Embryonic facial prominence (tissue), 1 donor: ENCODE measurements around the gene METRN.

Experiments
- DNase-seq: peaks from one replicate; pipeline ENCODE4 v3.0.0-alpha.2; 2016; ENCODE audit errors: extremely low spot score

Gene METRN

GRCh38 chr16:714558-715476, at the start of gene METRN:
METRN (plus strand) TSS chr16:715118; CDS start chr16:715290, 172 bp downstream.
- peak; percentile 64 for DNase-seq

GRCh38 chr16:666572-666971, 48.3 kb upstream of the METRN start:
- DNase-seq, result no peak

- no peak for DNase-seq
These were observed 47.7 kb upstream of the METRN start for GRCh38 chr16:667113-667779.

GRCh38 chr16:667780-668518, 47.0 kb upstream of the METRN start, which contains the start of gene RHOT2:
RHOT2 (plus strand) TSS chr16:668132; CDS start chr16:668200, 68 bp downstream.
- peak; percentile 83 for DNase-seq

GRCh38 chr16:668519-669171, 46.3 kb upstream of the METRN start:
- DNase-seq, result no peak

GRCh38 chr16:669666-670065, 45.3 kb upstream of the METRN start:
- no peak for DNase-seq

- no peak for DNase-seq
These were observed 44.2 kb upstream of the METRN start for GRCh38 chr16:670485-671352.

- no peak for DNase-seq
These were observed 43.4 kb upstream of the METRN start for GRCh38 chr16:671353-672131.

- DNase-seq, result no peak
These were observed 42.5 kb upstream of the METRN start for GRCh38 chr16:672371-672770.

- no peak for DNase-seq
These were observed 42.1 kb upstream of the METRN start for GRCh38 chr16:672851-673250.

GRCh38 chr16:673399-673991, 41.4 kb upstream of the METRN start:
- DNase-seq, result no peak

GRCh38 chr16:674214-674881, 40.6 kb upstream of the METRN start:
- DNase-seq, result no peak

GRCh38 chr16:674968-675883, 39.7 kb upstream of the METRN start, which contains the start of gene RHBDL1:
RHBDL1 (plus strand) TSS chr16:675671; CDS start chr16:675791, 120 bp downstream.
- no peak for DNase-seq

GRCh38 chr16:675884-676564, 38.9 kb upstream of the METRN start:
- DNase-seq, result no peak

GRCh38 chr16:676565-676902, 38.4 kb upstream of the METRN start:
- no peak for DNase-seq

- no peak for DNase-seq
These were observed 38.0 kb upstream of the METRN start for GRCh38 chr16:676913-677312.
